Measurements from ENCODE around the gene ACACB.

The ACACB gene

DNA sequence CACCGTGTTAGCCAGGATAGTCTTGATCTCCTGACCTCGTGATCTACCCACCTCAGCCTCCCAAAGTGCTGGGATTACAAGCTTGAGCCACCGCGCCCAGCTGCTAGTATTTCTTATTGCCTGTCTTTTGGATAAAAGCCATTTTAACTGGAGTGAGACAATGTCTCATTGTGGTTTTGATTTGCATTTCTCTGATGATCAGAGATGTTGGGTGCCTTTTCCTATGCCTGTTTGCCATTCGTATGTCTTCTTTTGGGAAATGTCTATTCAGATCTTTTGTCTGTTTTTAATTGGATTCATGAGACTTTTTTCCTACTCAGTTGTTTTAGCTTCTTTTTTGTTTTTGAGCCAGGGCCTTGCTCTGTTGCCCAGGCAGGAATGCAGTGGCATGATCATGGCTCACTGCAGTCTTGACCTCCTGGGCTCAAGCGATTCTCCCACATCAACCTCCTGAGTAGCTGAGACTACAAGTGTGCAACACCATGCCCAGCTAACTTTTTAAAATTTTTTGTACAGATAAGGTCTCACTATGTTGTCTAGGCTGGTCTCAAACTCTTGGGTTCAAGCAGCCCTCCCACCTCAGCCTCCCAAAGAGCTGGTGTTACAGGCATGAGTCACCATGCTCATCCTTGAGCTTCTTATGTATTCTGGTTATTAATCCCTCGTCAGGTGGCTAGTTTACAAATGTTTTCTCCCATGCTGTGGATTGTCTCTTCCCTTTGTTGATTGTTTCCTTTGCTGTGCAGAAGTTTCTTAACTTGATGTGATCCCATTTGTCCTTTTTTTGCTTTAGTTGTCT lies 65.9 kb downstream of the ACACB start:
- no peak for DNase-seq

DNA sequence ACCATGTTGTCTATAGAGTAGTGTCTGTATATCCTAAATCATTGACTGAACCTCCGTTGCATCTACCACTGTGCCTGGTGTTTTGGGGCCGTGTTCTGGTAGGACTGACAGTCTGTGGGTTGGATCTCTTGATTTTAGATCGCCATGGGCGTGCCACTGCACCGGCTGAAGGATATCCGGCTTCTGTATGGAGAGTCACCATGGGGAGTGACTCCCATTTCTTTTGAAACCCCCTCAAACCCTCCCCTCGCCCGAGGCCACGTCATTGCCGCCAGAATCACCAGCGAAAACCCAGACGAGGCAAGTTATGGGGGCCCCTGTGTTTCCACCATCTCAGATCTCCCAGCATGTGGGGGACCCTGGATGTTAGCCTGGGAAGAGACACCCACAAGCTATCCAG lies 69.1 kb downstream of the ACACB start:
- no peak for DNase-seq

DNA sequence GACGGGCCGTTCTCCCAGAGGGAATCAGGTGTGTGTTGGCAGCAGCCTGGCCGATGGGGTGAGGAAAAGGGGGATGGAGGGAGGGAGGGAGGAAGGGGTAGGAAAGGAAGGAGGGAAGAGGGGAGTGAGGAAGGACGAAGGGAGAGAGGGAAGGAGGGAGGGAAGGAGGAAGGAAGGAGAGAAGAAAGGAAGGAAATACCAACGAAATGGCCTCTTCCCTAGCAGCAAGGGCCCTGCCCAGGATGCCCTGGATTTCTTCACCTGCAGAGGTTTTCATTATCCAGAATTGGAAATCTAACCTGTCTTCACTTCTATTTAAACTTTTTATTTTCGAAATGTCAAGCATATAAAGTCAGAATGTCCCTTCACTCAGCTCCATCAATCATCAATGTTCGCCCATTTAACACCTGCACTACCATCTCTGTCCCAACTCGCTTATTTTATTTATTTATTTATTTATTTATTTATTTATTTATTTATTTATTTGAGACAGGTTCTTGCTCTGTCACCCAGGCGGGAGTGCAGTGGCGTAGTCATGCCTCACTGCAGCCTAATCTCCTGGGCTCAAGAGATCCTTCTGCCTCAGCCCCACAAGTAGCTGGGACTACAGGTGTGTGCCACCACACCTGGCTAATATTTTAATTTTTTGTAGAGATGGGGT lies 70.7 kb downstream of the ACACB start:
- no peak for DNase-seq

DNA sequence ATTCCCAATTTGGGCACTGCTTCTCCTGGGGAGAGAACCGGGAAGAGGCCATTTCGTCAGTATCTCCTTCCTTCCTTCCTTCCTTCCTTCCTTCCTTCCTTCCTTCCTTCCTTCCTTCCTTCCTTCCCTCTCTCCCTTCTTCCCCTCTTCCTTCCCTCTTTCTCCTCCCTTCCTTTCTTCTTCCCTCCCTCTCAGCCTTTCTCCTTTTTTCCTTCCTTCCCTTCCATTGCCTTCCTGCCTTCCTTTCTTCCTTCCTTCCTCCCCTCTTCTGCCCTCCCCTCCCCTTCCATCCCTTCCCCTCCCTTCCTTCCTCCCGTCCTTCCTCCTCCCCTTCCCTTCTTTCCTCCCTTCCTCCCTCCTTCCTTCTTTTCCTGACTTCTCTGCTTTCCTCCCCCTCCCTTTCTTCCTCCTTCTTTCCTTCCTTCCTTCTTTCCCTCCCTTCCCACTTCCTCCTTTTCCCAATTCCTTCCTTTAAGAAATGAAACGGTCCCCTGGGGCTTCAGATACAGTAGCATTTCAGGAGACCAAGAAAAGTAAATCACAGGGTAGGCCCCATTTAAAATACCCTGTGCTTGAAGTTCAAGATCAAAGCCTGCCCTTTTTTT lies 71.8 kb downstream of the ACACB start:
- DNase-seq: no peak

DNA sequence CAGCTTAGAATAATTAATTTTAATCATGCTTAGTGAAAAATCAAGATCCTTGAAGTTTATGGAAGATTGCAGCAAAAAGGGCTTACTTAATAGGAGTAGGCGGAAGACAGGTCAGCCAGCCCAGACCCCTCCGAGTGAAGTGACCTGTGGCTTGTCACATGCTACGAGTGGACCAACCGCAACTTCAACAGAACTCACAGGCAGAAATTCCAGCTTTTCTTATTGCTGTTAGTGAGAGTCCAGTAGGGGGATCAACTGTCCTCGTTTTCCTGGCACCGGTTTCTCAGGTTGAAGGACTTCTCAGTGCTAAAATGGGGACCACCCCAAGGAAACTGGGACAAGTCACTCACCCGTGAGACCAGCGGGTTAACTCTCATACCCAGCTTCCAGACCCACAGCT lies 72.9 kb downstream of the ACACB start:
- DNase-seq: no peak

DNA sequence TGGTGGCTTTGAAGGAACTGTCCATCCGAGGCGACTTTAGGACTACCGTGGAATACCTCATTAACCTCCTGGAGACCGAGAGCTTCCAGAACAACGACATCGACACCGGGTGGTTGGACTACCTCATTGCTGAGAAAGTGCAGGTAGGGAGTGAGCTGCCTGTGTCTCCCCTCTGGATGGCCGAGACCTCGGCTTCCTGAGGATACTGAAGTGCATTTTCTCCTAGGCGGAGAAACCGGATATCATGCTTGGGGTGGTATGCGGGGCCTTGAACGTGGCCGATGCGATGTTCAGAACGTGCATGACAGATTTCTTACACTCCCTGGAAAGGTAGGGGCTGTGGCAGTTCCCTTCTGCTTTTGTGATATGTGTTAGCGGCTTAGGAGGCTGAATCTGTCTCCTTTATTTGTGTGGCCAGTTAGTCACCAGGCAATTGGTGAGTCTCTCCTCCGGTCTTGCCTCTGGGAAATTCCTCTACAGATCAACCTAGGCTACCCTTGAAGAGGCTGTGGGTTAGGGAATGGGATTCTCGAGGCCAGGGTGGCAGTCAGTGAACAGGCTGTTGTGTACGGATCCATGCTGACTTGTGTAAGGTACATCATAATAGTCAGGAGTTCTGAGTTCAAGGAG lies 75.3 kb downstream of the ACACB start:
- no peak for DNase-seq

DNA sequence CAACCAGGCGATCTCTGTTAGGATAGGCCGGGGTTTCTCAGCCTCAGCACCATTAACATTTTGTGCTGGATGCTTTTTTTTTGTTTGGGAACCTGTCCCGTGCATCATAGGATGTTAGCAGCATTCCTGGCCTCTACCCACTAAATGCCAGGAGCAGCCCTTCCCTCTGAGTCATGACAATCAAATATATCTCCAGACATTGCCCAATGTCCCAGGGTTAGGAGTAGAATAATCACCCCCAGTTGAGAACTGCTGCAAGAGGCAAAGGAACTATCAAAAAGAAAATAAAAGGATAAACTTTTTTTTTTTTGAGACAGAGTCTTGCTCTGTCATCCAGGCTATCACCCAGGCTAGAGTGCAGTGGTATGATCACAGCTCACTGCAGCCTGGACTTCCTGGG lies 76.0 kb downstream of the ACACB start:
- DNase-seq: no peak

DNA sequence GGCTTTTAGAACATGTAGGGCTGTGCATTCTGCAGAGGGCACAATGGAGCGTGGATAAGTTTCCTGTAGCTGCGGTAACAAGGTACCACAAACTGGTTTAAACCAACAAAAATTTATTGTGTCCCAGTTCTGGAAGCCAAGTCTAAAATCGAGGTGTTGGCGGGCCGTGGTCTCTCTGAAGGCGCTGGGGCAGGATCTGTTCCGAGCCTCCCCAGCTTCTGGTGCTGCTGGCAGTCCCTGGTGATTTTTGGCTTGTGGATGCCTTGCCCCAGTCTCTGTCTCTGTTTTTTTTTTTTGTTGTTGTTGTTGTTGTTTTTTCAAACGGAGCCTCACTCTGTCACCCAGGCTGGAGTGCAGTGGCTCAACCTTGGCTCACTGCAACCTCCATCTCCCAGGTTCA lies 77.5 kb downstream of the ACACB start:
- no peak for DNase-seq

DNA sequence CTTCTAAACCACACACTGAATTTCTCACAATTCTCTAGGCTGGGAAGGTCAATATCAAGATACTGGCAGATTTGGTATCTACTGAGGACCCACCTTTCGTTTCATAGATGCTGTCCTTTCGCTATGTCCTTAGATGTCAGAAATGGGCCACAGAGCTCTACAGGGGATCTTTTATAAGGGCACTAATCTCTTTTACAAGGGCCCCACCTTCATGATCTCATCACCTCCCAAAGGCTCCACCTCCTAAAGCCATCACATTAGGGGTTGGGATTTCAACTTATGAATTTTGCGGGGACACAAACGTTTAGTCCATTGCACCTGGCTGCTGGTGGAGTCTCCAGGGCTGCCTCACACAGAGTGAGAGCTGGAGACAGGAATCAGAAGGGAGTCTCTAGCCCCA lies 79.9 kb downstream of the ACACB start:
- DNase-seq: no peak

DNA sequence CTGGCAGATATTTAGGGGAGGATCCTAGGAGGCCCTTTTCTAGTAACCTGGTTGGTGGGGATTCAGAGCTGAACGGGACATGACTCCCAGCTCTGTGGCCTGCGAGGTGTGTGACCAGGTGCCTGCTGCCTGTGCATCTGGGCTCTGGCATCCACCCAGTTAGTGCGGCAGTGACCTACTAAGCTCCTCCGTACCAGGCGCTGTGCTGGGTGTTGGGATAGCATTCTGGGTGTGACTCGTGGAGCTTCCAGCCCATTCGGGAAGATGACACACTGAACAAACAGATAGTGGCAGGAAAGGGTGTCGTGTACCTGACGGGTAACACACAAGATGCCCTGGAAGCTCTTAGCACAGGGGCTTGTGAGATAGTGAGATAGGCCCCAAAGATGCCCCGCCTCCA lies 80.9 kb downstream of the ACACB start:
- DNase-seq: no peak

DNA sequence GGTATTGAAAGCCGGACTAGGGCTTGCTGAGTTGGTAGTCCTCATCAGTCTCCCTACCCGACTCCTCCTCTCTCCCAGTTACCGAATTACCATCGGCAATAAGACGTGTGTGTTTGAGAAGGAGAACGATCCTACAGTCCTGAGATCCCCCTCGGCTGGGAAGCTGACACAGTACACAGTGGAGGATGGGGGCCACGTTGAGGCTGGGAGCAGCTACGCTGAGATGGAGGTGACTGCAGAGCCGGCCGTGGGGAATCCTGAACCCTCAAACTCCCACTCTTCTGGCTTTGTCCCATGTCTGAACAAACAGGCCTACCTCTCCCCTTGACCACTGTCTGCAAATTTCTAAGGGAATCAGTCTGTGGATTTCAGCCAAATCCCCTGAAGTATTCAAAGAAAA lies 82.9 kb downstream of the ACACB start:
- no peak for DNase-seq

DNA sequence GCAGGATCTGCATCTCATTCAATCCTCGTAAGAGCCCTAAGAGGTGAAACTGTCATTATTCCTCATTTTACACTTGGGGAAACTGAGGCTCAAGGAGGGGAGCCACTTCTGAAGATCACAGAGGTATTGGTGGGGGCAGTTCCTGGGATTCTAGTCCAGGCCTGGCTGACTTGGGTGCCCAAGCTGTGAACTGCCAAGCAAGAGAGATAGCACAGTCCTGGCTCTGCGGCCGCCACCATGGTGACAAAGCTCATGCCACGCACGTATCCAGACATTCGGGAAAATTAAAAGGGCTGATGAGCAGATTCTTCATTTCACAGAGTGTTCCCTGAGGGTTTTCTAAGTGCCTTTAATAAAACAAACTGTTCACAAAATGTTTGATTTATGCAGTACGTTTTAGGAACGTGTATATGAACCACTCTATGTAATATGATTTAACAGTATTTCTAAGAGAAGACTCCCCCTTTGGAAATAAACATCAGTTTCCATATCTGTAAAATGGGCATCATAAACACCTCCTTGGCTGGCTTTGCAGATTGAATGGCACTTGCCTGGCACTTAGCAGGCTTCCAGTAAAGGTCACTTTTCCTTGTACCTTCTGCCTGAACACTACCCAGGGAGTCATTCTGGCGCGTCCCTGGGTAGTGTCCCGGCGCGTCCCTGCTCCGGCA lies 84.6 kb downstream of the ACACB start:
- DNase-seq: no peak

DNA sequence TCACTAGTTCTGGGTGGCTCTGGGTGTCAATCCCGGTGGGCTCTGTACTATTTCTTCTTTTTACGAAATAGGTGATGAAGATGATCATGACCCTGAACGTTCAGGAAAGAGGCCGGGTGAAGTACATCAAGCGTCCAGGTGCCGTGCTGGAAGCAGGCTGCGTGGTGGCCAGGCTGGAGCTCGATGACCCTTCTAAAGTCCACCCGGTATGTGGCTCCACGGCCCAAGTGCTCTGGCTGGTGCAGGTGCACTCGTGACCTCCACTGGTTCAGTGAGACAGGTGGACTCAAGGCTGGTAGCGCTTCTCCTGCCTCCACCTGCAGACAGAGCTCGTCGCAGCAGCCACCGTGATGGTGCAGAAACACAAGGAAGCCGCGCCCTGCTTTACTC lies 85.1 kb downstream of the ACACB start:
- DNase-seq: no peak

DNA sequence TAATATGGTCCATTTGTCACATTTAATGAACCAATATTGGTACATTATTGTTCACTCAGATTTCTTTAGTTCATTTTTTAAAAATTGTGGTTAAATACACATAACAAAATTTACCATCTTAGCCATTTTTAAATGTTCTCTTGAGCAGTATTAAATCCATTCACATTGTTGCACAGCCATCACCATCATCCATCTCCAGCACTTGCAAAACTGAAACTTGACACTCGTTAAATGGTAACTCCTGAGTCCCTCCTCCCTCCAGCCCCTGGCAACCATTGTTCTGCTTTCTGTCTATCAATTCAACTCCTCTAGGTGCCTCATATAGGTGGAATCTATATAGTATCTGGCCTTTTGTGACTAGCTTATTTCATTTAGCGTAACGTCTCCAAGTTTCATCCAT lies 86.4 kb downstream of the ACACB start:
- no peak for DNase-seq

DNA sequence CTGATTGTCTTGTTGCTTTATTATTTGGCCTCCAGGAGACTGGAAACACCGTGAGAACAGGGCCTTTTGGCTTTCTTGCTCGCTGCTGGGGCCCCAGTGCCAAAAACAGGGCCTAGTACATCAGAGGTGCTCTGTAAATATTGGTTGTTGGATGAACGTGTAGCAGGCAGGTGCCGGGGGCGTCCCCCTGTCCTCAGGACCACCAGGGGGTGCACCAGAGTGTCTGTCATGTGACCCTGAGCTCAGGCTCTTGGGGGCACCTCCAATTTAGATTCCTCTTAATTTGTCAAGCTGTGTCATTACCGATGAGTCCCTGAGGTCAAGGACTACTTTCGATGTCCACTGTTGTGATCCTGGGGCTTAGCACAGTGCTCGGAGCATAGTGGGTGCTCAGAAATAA lies 87.1 kb downstream of the ACACB start:
- DNase-seq: no peak

DNA sequence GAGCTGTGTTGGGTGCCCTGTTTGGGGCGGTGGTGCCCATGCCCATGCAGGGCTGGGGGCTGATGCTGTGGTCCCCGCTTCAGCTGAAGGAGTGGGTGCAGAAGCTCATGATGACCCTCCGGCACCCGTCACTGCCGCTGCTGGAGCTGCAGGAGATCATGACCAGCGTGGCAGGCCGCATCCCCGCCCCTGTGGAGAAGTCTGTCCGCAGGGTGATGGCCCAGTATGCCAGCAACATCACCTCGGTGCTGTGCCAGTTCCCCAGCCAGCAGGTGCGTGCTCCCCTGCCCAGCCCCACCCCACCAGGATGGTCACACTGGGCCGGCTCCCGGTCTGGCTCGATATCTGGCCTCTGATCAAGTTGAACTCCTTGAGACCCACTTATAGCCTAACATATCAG lies 92.7 kb downstream of the ACACB start:
- DNase-seq: no peak

DNA sequence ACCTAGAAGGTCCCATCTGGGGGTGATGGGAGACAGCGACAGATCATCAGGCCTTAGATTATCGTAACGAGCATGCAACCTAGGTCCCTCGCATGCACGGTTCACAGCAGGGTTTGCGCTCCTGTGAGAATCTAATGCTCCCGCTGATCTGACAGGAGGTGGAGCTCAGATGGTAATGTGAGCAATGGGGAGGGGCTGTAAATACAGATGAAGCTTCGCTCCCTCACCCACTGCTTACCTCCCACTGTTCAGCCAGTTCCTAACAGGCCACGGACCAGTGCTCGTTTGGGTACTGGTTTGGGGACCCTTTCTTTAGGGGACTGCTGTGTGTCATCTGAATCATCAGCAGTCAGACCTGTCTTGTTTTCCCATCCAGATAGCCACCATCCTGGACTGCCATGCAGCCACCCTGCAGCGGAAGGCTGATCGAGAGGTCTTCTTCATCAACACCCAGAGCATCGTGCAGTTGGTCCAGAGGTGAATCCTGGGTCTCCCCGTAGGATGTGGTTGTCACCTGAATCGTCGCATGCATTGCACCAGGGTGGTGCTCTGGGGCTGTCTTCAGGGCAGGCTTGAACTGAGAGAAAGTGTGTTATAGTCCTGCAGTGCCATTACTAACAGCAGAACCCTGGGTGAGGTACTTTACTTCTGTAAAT lies 96.2 kb downstream of the ACACB start:
- no peak for DNase-seq

DNA sequence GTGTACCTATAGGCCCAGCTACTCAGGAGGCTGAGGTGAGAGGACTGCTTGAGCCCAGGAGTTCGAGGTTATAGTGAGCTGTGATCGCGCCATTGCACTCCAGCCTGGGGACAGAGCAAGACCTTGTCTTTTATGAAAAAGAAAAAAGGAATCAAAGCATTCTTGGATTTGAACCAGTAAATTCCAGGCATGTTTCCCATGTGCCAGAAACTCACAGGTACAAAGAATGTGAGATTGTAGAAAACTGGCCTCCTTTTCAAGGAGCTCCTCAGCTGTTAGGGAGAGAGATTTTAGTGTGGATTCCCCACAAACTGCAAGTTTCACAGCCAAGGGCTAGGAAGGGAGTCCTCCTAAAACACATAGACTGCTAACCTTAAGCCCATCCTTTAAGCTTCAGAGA lies 97.7 kb downstream of the ACACB start:
- DNase-seq: no peak

DNA sequence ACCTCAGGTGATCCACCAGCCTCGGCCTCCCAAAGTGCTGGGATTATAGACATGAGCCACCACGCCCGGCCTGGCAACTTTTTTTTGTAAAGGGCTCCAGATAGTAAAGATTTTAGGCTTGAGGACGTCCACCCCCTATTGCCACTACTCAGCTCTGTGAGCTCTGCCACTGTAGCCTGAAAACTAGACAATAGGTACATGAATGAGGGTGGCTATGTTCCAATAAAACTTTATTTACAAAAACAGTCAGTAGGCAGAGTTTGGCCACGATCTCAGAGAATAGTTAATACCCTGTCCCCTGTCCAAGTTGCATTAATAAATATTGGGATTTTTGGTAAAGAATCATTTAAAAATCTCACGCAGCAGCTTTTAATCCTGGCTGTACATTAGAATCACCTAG lies 102.6 kb downstream of the ACACB start:
- DNase-seq: no peak

DNA sequence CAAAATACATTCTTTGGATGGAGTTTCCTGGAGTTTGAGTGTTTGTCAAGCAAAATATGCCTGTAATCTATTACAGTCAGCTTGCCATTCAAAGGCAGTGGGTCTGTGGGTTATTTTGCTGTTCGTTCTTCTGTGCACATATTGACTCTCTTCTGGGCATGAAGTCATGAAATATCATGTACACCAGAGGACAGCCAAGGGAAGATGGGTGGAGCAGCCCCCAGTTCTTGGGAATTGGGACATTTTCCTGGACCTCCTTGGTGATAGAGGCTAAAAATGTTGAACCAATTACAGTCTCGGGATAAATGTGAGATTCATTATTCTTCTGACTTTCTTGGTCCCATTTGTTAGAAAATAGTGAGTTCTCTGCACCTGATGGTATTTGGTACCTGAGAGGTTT lies 103.6 kb downstream of the ACACB start:
- no peak for DNase-seq

DNA sequence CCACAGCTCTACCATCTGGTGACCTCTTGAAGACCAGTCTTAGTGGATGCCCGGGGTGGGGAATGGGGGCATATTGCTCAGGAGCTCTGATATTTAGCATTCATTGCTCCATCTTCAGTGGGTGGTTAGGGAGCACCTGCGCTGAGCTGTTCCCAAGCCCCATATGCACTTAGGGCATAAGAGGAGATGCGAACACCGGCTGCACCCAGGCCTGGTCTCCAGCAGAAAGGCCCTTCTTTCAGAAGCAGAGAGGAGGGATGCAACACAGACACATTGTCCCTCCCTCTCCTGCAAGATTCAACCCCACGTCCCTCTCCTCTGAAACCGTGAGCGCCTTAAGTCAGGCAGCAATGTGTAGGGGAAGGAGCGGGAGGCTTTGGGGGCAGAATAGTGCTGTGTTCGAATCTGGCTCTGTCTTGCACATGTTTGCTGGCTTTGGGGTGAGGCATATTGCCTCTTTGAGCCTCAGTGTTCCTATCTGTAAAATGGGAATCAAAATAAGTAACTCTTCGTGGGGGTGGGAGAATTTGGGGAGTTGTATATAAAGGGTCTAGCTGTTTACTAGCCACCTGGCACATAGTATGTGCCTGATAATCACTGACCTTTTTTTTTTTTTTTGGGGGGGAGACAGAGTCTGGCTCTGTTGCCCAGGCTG lies 105.0 kb downstream of the ACACB start:
- no peak for DNase-seq

DNA sequence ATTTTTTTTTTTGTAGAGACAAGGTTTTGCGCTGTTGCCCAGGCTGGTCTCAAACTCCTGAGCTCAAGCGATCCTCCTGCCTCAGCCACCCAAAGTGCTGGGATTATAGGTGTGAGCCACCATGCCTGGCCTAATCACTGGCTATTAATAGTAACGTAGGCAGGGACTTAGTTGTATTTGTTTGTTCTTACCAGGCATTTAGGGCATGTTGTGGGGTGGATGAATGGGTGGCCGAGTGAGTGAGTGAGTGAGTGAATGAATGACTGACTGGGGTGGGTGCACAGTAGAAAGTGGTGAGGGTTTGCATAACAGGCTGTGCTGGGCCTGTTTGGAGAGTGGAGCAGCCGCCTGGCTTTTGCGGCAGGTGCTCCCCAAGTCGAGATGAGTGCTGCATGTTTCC lies 105.7 kb downstream of the ACACB start:
- DNase-seq: no peak
